Activated CD8-positive, alpha-beta memory T cell treated with anti-CD3 and anti-CD28 coated beads, Interleukin-2, amount 50 U/mL, for 24 hours (primary cell): ENCODE data around the gene MAOB.

Experiments used
- DNase-seq: peaks from one replicate; pipeline ENCODE4 v3.0.0-alpha.2; 2020; ENCODE audit errors: extremely low read depth

Gene MAOB

GRCh38 chrX:43860646-43861370, 21.4 kb downstream of the MAOB start:
- no peak for DNase-seq

- no peak for DNase-seq
Observed at GRCh38 chrX:43853225-43853828, 28.9 kb downstream of the MAOB start.

- DNase-seq = no peak
Observed at GRCh38 chrX:43850629-43851028, 31.6 kb downstream of the MAOB start.

GRCh38 chrX:43849173-43849572, 33.1 kb downstream of the MAOB start:
- DNase-seq = no peak

- DNase-seq = no peak
Observed at GRCh38 chrX:43847352-43847751, 34.9 kb downstream of the MAOB start.

- no peak for DNase-seq
Observed at GRCh38 chrX:43846558-43846957, 35.7 kb downstream of the MAOB start.

GRCh38 chrX:43845776-43846175, 36.5 kb downstream of the MAOB start:
- no peak for DNase-seq

GRCh38 chrX:43840265-43840664, 42.0 kb downstream of the MAOB start:
- DNase-seq = no peak

GRCh38 chrX:43836435-43837184, 45.6 kb downstream of the MAOB start:
- no peak for DNase-seq

- DNase-seq = no peak
Observed at GRCh38 chrX:43835559-43835958, 46.7 kb downstream of the MAOB start.

- no peak for DNase-seq
Observed at GRCh38 chrX:43827791-43828190, 54.5 kb downstream of the MAOB start.

- no peak for DNase-seq
Observed at GRCh38 chrX:43822014-43822413, 60.2 kb downstream of the MAOB start.

- no peak for DNase-seq
Observed at GRCh38 chrX:43817444-43817843, 64.8 kb downstream of the MAOB start.

GRCh38 chrX:43815209-43815608, 67.0 kb downstream of the MAOB start:
- DNase-seq = no peak

- no peak for DNase-seq
Observed at GRCh38 chrX:43813898-43814297, 68.4 kb downstream of the MAOB start.

GRCh38 chrX:43813319-43813718, 68.9 kb downstream of the MAOB start:
- DNase-seq = no peak

GRCh38 chrX:43809463-43809862, 72.8 kb downstream of the MAOB start:
- no peak for DNase-seq

GRCh38 chrX:43808231-43808630, 74.0 kb downstream of the MAOB start:
- no peak for DNase-seq

GRCh38 chrX:43805579-43805978, 76.7 kb downstream of the MAOB start:
- DNase-seq = no peak

- DNase-seq = no peak
Observed at GRCh38 chrX:43804021-43804420, 78.2 kb downstream of the MAOB start.

- DNase-seq = no peak
Observed at GRCh38 chrX:43785930-43786591, 96.2 kb downstream of the MAOB start.

- DNase-seq = no peak
Observed at GRCh38 chrX:43758044-43758443, 124.2 kb downstream of the MAOB start.
